ENCODE results near the gene MRPS18A. TPM values are rescaled to one million over a fixed set of nuclear protein-coding genes. Genes with fewer than 3 reads are reported as not detected.

Gene MRPS18A
- total RNA-seq, 4 donors from 2014 or later, result 42.5 to 56.2 (median 50.9) TPM

GRCh38 chr6:43628393-43629103 lies 59.0 kb downstream of the MRPS18A start:
- WGBS, 2 donors, result 0 to 1% methylated on average over 25 of the region's 25 CpGs
- H3K4me3 ChIP-seq (ENCODE audit: low read depth, poor library complexity, severe bottlenecking), result peak overlapping the region; percentile 73
- intact Hi-C loops (cut with DNase I; ENCODE audit: low total_unique reads), result no loop called here
- TF ChIP-seq POLR2A (IDR thresholded peaks at IDR 0.05), result no peak
- TF ChIP-seq, protein P1, sequence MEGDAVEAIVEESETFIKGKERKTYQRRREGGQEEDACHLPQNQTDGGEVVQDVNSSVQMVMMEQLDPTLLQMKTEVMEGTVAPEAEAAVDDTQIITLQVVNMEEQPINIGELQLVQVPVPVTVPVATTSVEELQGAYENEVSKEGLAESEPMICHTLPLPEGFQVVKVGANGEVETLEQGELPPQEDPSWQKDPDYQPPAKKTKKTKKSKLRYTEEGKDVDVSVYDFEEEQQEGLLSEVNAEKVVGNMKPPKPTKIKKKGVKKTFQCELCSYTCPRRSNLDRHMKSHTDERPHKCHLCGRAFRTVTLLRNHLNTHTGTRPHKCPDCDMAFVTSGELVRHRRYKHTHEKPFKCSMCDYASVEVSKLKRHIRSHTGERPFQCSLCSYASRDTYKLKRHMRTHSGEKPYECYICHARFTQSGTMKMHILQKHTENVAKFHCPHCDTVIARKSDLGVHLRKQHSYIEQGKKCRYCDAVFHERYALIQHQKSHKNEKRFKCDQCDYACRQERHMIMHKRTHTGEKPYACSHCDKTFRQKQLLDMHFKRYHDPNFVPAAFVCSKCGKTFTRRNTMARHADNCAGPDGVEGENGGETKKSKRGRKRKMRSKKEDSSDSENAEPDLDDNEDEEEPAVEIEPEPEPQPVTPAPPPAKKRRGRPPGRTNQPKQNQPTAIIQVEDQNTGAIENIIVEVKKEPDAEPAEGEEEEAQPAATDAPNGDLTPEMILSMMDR (IDR thresholded peaks at IDR 0.05), result no peak
- peak; percentile 46 to 92 for DNase-seq (ENCODE audit: low spot score in 2 of 2)

DNA sequence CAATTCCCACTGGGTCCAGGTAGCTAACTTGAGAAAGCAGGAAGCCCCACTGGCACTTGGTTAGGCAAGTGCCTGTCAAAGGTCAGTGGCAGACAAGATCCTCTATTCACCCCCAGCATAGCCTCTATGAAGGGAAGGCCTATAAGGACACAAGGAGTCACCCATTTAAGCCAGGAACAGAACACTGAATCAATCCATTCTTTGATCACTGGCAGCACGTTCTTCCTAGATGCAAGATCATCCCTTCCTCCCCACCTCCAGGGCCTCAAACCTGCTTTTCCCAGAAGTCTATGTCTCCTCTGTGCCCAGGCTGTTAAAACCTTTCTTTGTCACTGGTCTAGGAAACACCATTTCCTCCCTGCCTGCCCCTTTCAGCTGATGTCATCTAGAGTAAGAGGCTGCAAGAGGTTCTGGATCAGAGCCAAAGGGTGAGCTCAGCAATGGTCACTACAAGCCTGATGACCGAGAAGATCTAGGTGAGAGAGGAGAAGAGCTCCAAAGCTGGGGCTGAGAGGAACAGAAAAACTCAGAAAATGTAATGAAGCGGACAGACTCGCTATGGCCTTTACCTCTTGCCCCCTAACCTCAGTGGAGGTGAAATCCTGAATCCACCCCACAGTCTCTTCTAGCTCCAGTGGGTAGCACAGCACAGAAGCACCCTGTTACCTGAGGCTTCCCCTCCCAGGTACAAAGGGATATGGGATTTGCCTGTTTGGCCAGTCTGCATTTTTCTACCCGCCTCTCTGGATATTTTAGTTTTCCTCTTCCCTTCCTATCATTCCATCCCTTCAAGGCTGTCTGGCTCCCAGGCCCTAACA lies 60.4 kb downstream of the MRPS18A start:
- intact Hi-C loops (cut with DNase I; ENCODE audit: low total_unique reads), result no loop called here
- TF ChIP-seq, protein P1 (IDR thresholded peaks at IDR 0.05), result no peak
- no peak for TF ChIP-seq POLR2A (IDR thresholded peaks at IDR 0.05)
- 60 to 65% methylated on average over 5 of the region's 5 CpGs for WGBS, 2 donors
- peak; percentile 75 to 90 for DNase-seq (ENCODE audit: low spot score in 2 of 2)
- H3K4me3 ChIP-seq (ENCODE audit: low read depth, poor library complexity, severe bottlenecking), result no peak overlapping the region

- intact Hi-C loops (cut with DNase I; ENCODE audit: low total_unique reads), result no loop called here
- peak in 1 of 2 donors; percentile 84 for DNase-seq (ENCODE audit: low spot score in 2 of 2)
- WGBS, 2 donors, result 94 to 95% methylated on average over 16 of the region's 16 CpGs
These were observed 62.1 kb downstream of the MRPS18A start for GRCh38 chr6:43625393-43625992.

GRCh38 chr6:43624786-43625288 lies 62.8 kb downstream of the MRPS18A start:
- TF ChIP-seq POLR2A (IDR thresholded peaks at IDR 0.05), result no peak
- TF ChIP-seq, protein P1 (IDR thresholded peaks at IDR 0.05), result no peak
- 77 to 86% methylated on average over 7 of the region's 7 CpGs for WGBS, 2 donors
- intact Hi-C loops (cut with DNase I; ENCODE audit: low total_unique reads), result no loop called here
- H3K4me3 ChIP-seq (ENCODE audit: low read depth, poor library complexity, severe bottlenecking), result no peak overlapping the region
- peak in 1 of 2 donors; percentile 84 for DNase-seq (ENCODE audit: low spot score in 2 of 2)

More at GRCh38 chr6:43625393-43625992, 62.1 kb downstream of the MRPS18A start:
- H3K4me3 ChIP-seq (ENCODE audit: low read depth, poor library complexity, severe bottlenecking), result no peak overlapping the region
- TF ChIP-seq, protein P1 (IDR thresholded peaks at IDR 0.05), result no peak
- TF ChIP-seq POLR2A (IDR thresholded peaks at IDR 0.05), result no peak

- TF ChIP-seq POLR2A (IDR thresholded peaks at IDR 0.05), result no peak
- TF ChIP-seq, protein P1 (IDR thresholded peaks at IDR 0.05), result no peak
- intact Hi-C loops (cut with DNase I; ENCODE audit: low total_unique reads), result no loop called here
- DNase-seq (ENCODE audit: low spot score in 2 of 2), result peak in 1 of 2 donors; percentile 67
- WGBS, 2 donors, result 84 to 94% methylated on average over 11 to 12 of the region's 12 CpGs
- H3K4me3 ChIP-seq (ENCODE audit: low read depth, poor library complexity, severe bottlenecking), result no peak overlapping the region
These were observed 63.5 kb downstream of the MRPS18A start for GRCh38 chr6:43623880-43624785.

Measured in lower leg skin (tissue), 4 donors.